Measurements from ENCODE around the gene SPTBN5.

The SPTBN5 gene

GRCh38 chr15:41887161-41887560 is 6.7 kb downstream of the SPTBN5 start:
- Histone ChIP-seq H3K79me2 (ENCODE audit: low read length) (no peaks in the 10 kb centered on the region), H3K9me3 (ENCODE audit: insufficient read depth, low read length) (no peaks in the 10 kb centered on the region), H3K4me1 (ENCODE audit: low read length) (no peaks in the 10 kb centered on the region), H3K27ac (ENCODE audit: low read length) (no peak overlapping the region), H4K20me1 (ENCODE audit: insufficient read depth, low read length) (no peaks in the 10 kb centered on the region), H3K4me3 (ENCODE audit: low read length) (no peak overlapping the region), H3K4me2 (ENCODE audit: low read length) (no peak overlapping the region), H2AFZ (ENCODE audit: low read depth, low read length) (no peak overlapping the region), H3K27me3 (ENCODE audit: low read depth, low read length) (no peaks in the 10 kb centered on the region), H3K36me3 (replicated peaks; ENCODE audit: low read depth, low read length) (no peaks in the 10 kb centered on the region), H3K9ac (ENCODE audit: low read length) (no peak overlapping the region)
- no peak for TF ChIP-seq EZH2phosphoT487 (IDR thresholded peaks at IDR 0.05; ENCODE audit: low read depth)
- TF ChIP-seq CTCF (IDR thresholded peaks at IDR 0.05; ENCODE audit: low read depth, low read length), result no peak

GRCh38 chr15:41886741-41887140 is 7.1 kb downstream of the SPTBN5 start:
- Histone ChIP-seq H3K4me1 (ENCODE audit: low read length) (no peaks in the 10 kb centered on the region), H3K4me3 (ENCODE audit: low read length) (no peak overlapping the region), H3K9me3 (ENCODE audit: insufficient read depth, low read length) (no peaks in the 10 kb centered on the region), H2AFZ (ENCODE audit: low read depth, low read length) (no peak overlapping the region), H4K20me1 (ENCODE audit: insufficient read depth, low read length) (no peaks in the 10 kb centered on the region), H3K9ac (ENCODE audit: low read length) (no peak overlapping the region), H3K4me2 (ENCODE audit: low read length) (no peak overlapping the region), H3K27me3 (ENCODE audit: low read depth, low read length) (no peaks in the 10 kb centered on the region), H3K36me3 (replicated peaks; ENCODE audit: low read depth, low read length) (no peaks in the 10 kb centered on the region), H3K79me2 (ENCODE audit: low read length) (no peaks in the 10 kb centered on the region), H3K27ac (ENCODE audit: low read length) (no peak overlapping the region)
- TF ChIP-seq CTCF (IDR thresholded peaks at IDR 0.05; ENCODE audit: low read depth, low read length) (no peak), EZH2phosphoT487 (IDR thresholded peaks at IDR 0.05; ENCODE audit: low read depth) (no peak)

GRCh38 chr15:41885841-41886240 is 8.0 kb downstream of the SPTBN5 start:
- Histone ChIP-seq H2AFZ (ENCODE audit: low read depth, low read length) (no peak overlapping the region), H3K4me1 (ENCODE audit: low read length) (no peaks in the 10 kb centered on the region), H4K20me1 (ENCODE audit: insufficient read depth, low read length) (no peaks in the 10 kb centered on the region), H3K36me3 (replicated peaks; ENCODE audit: low read depth, low read length) (no peaks in the 10 kb centered on the region), H3K4me3 (ENCODE audit: low read length) (no peak overlapping the region), H3K9me3 (ENCODE audit: insufficient read depth, low read length) (no peaks in the 10 kb centered on the region), H3K79me2 (ENCODE audit: low read length) (no peaks in the 10 kb centered on the region), H3K9ac (ENCODE audit: low read length) (no peak overlapping the region), H3K4me2 (ENCODE audit: low read length) (no peak overlapping the region), H3K27me3 (ENCODE audit: low read depth, low read length) (no peaks in the 10 kb centered on the region), H3K27ac (ENCODE audit: low read length) (no peak overlapping the region)
- TF ChIP-seq EZH2phosphoT487 (IDR thresholded peaks at IDR 0.05; ENCODE audit: low read depth), result no peak

GRCh38 chr15:41885321-41885720 is 8.5 kb downstream of the SPTBN5 start:
- no peaks in the 10 kb centered on the region for H3K27me3 ChIP-seq (ENCODE audit: low read depth, low read length)
- H3K79me2 ChIP-seq (ENCODE audit: low read length), result no peaks in the 10 kb centered on the region
- no peaks in the 10 kb centered on the region for H4K20me1 ChIP-seq (ENCODE audit: insufficient read depth, low read length)
- no peaks in the 10 kb centered on the region for H3K4me1 ChIP-seq (ENCODE audit: low read length)
- no peak for TF ChIP-seq CTCF (IDR thresholded peaks at IDR 0.05; ENCODE audit: low read depth, low read length)
- no peak for TF ChIP-seq EZH2phosphoT487 (IDR thresholded peaks at IDR 0.05; ENCODE audit: low read depth)
- H3K36me3 ChIP-seq (replicated peaks; ENCODE audit: low read depth, low read length), result no peaks in the 10 kb centered on the region
- H3K27ac ChIP-seq (ENCODE audit: low read length), result no peak overlapping the region
- no peak overlapping the region for H3K4me3 ChIP-seq (ENCODE audit: low read length)
- no peaks in the 10 kb centered on the region for H3K9me3 ChIP-seq (ENCODE audit: insufficient read depth, low read length)
- no peak overlapping the region for H3K4me2 ChIP-seq (ENCODE audit: low read length)
- H3K9ac ChIP-seq (ENCODE audit: low read length), result no peak overlapping the region
- H2AFZ ChIP-seq (ENCODE audit: low read depth, low read length), result no peak overlapping the region

GRCh38 chr15:41884458-41884857 is 9.4 kb downstream of the SPTBN5 start:
- H3K36me3 ChIP-seq (replicated peaks; ENCODE audit: low read depth, low read length), result no peaks in the 10 kb centered on the region
- no peak overlapping the region for H3K4me3 ChIP-seq (ENCODE audit: low read length)
- no peaks in the 10 kb centered on the region for H3K4me1 ChIP-seq (ENCODE audit: low read length)
- TF ChIP-seq CTCF (IDR thresholded peaks at IDR 0.05; ENCODE audit: low read depth, low read length) (no peak), EZH2phosphoT487 (IDR thresholded peaks at IDR 0.05; ENCODE audit: low read depth) (no peak)
- H4K20me1 ChIP-seq (ENCODE audit: insufficient read depth, low read length), result no peaks in the 10 kb centered on the region
- no peaks in the 10 kb centered on the region for H3K9me3 ChIP-seq (ENCODE audit: insufficient read depth, low read length)
- no peak overlapping the region for H2AFZ ChIP-seq (ENCODE audit: low read depth, low read length)
- H3K79me2 ChIP-seq (ENCODE audit: low read length), result no peaks in the 10 kb centered on the region
- no peak overlapping the region for H3K27ac ChIP-seq (ENCODE audit: low read length)
- no peak overlapping the region for H3K9ac ChIP-seq (ENCODE audit: low read length)
- no peak overlapping the region for H3K4me2 ChIP-seq (ENCODE audit: low read length)
- no peaks in the 10 kb centered on the region for H3K27me3 ChIP-seq (ENCODE audit: low read depth, low read length)
